Measurements from ENCODE around the gene TANGO2.

The TANGO2 gene

DNA sequence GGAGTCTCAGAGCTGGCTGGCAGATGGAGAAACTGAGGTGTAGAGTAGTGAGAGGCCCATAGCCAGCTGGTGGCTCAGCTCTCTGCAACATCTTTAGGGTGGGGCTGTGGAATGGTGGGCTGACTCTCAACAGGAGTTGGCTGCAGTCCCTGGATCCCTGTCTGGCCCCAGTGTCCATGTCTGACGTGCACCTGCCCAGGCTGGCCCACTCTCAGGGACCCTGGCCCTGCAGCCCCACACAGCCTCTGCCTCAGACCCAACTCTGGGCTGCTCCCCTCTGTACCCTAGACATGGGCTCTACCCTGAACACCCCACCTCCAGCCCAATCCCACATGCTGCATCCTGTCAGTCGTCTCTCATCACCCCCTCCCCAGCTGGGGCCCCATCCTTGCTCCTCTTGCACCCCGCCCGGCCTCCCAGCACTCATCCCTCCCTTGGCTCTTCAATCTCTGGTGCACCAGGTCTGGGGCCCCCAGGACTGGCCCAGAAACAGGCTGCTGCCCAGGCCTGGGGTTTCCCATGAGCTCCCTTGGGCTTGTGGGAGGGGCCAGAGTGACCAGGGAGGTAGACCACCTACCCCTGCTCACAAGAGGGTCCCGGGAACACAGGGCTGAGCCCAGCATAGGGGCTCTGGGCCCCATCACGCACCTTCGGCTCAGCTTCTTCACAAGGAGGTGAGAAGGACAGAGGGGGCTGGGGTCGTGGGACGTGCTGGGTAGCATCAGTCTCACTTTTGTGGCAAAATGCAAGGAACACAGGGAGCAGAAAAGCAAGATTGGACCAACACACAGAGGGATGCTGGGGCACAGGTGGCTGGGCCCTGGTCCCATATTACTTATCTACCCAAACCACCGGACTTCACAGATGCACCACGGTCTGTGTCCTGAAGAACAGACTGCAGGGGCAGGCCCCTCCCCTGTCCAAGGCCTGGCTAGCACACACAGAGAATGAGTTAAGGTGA is 35.8 kb upstream of the TANGO2 start:
- Histone ChIP-seq H3K27ac (ENCODE audit: low read length) (no peak overlapping the region), H2AFZ (ENCODE audit: low read depth, low read length) (no peak overlapping the region), H3K9me3 (ENCODE audit: insufficient read depth, low read length, severe bottlenecking) (no peaks in the 10 kb centered on the region), H4K20me1 (ENCODE audit: insufficient read depth, low read length) (peaks cover 12% of the 10 kb centered on the region; the same call in 1 of the 2 replicates), H3K9ac (ENCODE audit: low read depth, low read length) (no peak overlapping the region), H3K4me3 (ENCODE audit: low read depth in 1 of 2, low read length in 2 of 2) (no peak overlapping the region), H3K4me2 (ENCODE audit: insufficient read depth, low read length) (no peak overlapping the region), H3K4me1 (ENCODE audit: insufficient read depth, low read length) (no peaks in the 10 kb centered on the region), H3K27me3 (ENCODE audit: insufficient read depth, low read length, poor library complexity) (no peaks in the 10 kb centered on the region), H3K36me3 (ENCODE audit: insufficient read depth, low read length) (no peaks in the 10 kb centered on the region), H3K79me2 (ENCODE audit: insufficient read depth, low read length) (no peaks in the 10 kb centered on the region)
- TF ChIP-seq EZH2 (IDR thresholded peaks at IDR 0.05; ENCODE audit: borderline replicate concordance, low read depth, low read length, severe bottlenecking), result no peak
- TF ChIP-seq, protein P1, sequence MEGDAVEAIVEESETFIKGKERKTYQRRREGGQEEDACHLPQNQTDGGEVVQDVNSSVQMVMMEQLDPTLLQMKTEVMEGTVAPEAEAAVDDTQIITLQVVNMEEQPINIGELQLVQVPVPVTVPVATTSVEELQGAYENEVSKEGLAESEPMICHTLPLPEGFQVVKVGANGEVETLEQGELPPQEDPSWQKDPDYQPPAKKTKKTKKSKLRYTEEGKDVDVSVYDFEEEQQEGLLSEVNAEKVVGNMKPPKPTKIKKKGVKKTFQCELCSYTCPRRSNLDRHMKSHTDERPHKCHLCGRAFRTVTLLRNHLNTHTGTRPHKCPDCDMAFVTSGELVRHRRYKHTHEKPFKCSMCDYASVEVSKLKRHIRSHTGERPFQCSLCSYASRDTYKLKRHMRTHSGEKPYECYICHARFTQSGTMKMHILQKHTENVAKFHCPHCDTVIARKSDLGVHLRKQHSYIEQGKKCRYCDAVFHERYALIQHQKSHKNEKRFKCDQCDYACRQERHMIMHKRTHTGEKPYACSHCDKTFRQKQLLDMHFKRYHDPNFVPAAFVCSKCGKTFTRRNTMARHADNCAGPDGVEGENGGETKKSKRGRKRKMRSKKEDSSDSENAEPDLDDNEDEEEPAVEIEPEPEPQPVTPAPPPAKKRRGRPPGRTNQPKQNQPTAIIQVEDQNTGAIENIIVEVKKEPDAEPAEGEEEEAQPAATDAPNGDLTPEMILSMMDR (IDR thresholded peaks at IDR 0.05; ENCODE audit: borderline replicate concordance, extremely low read depth, low read length, poor library complexity, severe bottlenecking), result no peak
- ATAC-seq (ENCODE audit: insufficient read depth, low read depth) (no peak), DNase-seq (no peak)

DNA sequence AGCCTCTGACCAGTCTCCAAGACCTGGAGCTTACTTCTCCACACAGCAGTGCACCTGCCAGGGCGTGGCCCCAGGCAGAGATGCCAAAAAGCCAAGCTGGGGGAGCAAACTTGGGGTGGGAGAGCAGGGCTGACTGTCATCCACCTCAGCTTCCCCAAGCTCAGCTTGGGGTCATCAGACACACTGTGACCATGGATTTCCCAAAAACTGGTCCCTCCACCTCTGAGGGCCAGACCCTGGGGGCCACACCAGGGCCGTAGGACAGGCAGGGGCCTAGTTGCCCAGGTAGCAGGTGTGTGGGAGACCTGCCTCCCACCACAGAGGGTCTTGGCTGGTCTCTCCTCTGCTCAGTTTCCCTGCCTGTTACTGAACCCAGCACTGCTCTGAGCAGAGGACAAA is 34.9 kb upstream of the TANGO2 start:
- Histone ChIP-seq H3K4me3 (ENCODE audit: low read depth in 1 of 2, low read length in 2 of 2) (no peak overlapping the region), H4K20me1 (ENCODE audit: insufficient read depth, low read length) (peaks cover 12% of the 10 kb centered on the region; the same call in 1 of the 2 replicates), H3K9me3 (ENCODE audit: insufficient read depth, low read length, severe bottlenecking) (no peaks in the 10 kb centered on the region), H3K4me2 (ENCODE audit: insufficient read depth, low read length) (no peak overlapping the region), H3K9ac (ENCODE audit: low read depth, low read length) (no peak overlapping the region), H3K79me2 (ENCODE audit: insufficient read depth, low read length) (no peaks in the 10 kb centered on the region), H3K27ac (ENCODE audit: low read length) (no peak overlapping the region), H3K4me1 (ENCODE audit: insufficient read depth, low read length) (no peaks in the 10 kb centered on the region), H3K36me3 (ENCODE audit: insufficient read depth, low read length) (no peaks in the 10 kb centered on the region), H3K27me3 (ENCODE audit: insufficient read depth, low read length, poor library complexity) (no peaks in the 10 kb centered on the region), H2AFZ (ENCODE audit: low read depth, low read length) (no peak overlapping the region)
- ATAC-seq (ENCODE audit: insufficient read depth, low read depth) (no peak), DNase-seq (no peak)
- TF ChIP-seq, protein P1 (IDR thresholded peaks at IDR 0.05; ENCODE audit: borderline replicate concordance, extremely low read depth, low read length, poor library complexity, severe bottlenecking), result no peak
- TF ChIP-seq EZH2 (IDR thresholded peaks at IDR 0.05; ENCODE audit: borderline replicate concordance, low read depth, low read length, severe bottlenecking), result no peak

DNA sequence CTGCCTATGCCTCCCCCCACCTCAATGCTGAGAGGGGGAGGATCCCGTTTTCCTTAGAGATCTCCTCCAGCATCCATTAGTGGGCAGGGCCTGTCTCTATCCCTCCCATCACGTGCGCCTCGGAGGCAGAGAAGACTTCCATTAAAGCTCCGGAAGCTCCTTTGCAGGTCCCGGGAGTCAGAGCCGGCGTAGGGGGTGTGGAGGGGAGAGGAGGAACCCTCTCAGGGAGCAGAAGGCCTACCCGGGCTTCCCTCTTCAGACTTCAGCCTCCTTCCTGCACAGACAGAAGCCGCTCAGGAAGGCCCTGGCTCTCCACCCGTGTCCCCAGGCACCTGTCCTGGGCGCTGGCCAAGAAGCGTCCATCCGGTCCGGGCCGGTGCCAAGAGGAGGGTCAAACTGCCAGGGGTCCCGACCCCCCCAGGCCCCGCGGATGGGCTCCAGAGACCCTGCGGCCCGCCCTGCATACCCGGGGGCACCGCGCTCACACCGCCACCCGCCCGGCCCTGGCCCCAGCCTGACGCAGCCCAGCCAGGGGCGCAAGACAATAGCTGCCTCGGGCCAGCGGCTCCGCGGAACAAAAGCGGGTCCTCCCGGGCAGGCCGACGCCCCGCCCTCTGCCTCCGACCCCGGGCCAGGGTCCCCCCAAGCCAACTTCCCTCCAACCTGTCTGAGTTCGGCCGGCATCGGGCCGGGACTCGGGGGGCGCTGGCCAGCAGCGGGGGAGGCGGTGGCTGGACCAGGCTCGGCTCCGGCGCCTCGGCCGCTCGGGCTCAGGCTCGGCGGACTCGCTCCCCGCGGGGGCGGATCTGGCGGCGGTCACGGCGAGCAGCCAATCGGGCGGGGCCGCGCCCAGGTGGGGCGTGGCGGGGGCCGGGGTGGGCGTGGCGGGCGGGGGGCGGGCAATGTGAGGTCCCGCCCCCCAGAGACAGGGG is 34.2 kb upstream of the TANGO2 start:
- H4K20me1 ChIP-seq (ENCODE audit: insufficient read depth, low read length), result peaks cover 17% of the 10 kb centered on the region; the same call in 1 of the 2 replicates
- H3K27ac ChIP-seq (ENCODE audit: low read length), result no peak overlapping the region
- no peaks in the 10 kb centered on the region for H3K79me2 ChIP-seq (ENCODE audit: insufficient read depth, low read length)
- H3K36me3 ChIP-seq (ENCODE audit: insufficient read depth, low read length), result no peaks in the 10 kb centered on the region
- H3K4me3 ChIP-seq (ENCODE audit: low read depth in 1 of 2, low read length in 2 of 2), result no peak overlapping the region
- no peak overlapping the region for H3K9ac ChIP-seq (ENCODE audit: low read depth, low read length)
- no peaks in the 10 kb centered on the region for H3K27me3 ChIP-seq (ENCODE audit: insufficient read depth, low read length, poor library complexity)
- DNase-seq (no peak), ATAC-seq (ENCODE audit: insufficient read depth, low read depth) (peak; percentile 25; the same call in 2 of the 3 replicates)
- H3K9me3 ChIP-seq (ENCODE audit: insufficient read depth, low read length, severe bottlenecking), result no peaks in the 10 kb centered on the region
- no peaks in the 10 kb centered on the region for H3K4me1 ChIP-seq (ENCODE audit: insufficient read depth, low read length)
- TF ChIP-seq, protein P1 (IDR thresholded peaks at IDR 0.05; ENCODE audit: borderline replicate concordance, extremely low read depth, low read length, poor library complexity, severe bottlenecking), result no peak
- TF ChIP-seq EZH2 (IDR thresholded peaks at IDR 0.05; ENCODE audit: borderline replicate concordance, low read depth, low read length, severe bottlenecking), result no peak
- no peak overlapping the region for H3K4me2 ChIP-seq (ENCODE audit: insufficient read depth, low read length)
- no peak overlapping the region for H2AFZ ChIP-seq (ENCODE audit: low read depth, low read length)
